Lung (tissue), 12 donors: ENCODE results near the gene FOXP4. TPM values are rescaled to one million over a fixed set of nuclear protein-coding genes. Genes with fewer than 3 reads are reported as not detected.

Source experiments
- ATAC-seq: fragments of 200-7000 bp; cut with Tn5 transposase; one replicate; pipeline ENCODE4 v1.9.1; 2020; ENCODE audit warnings: moderate number of reproducible peaks; ENCODE audit not compliant: insufficient read depth, low FRiP score
- DNase-seq, 3 donors: peaks; one replicate each; pipeline ENCODE4 v3.0.0-alpha.2; 2013 to 2017
- H3K27ac ChIP-seq, 2 donors: one replicate each; pipeline ENCODE4 v1.5.1; 2013; ENCODE audit warnings: mild to moderate bottlenecking in 2 of 2, moderate library complexity in 2 of 2, control low read depth in 1 of 2, inconsistent platforms in 1 of 2, low read depth in 1 of 2, low read length in 1 of 2
- H3K27me3 ChIP-seq, 3 donors: one replicate each; pipeline ENCODE4 v1.5.1; 2013; ENCODE audit warnings: low read length in 2 of 3; ENCODE audit not compliant: control insufficient read depth in 3 of 3, insufficient read depth in 3 of 3
- H3K36me3 ChIP-seq, 4 donors: one replicate each; pipeline ENCODE4 v1.5.1; 2013; ENCODE audit warnings: low read length in 4 of 4, mild to moderate bottlenecking in 1 of 4, moderate library complexity in 1 of 4; ENCODE audit not compliant: control insufficient read depth in 4 of 4, insufficient read depth in 4 of 4
- H3K4me1 ChIP-seq, 5 donors: one replicate each; pipeline ENCODE4 v1.5.1; 2013; ENCODE audit warnings: low read length in 5 of 5, mild to moderate bottlenecking in 2 of 5, moderate library complexity in 1 of 5; ENCODE audit not compliant: control insufficient read depth in 5 of 5, insufficient read depth in 5 of 5
- H3K4me3 ChIP-seq: one replicate; pipeline ENCODE4 v1.5.1; 2013; ENCODE audit warnings: mild to moderate bottlenecking, control low read depth, moderate library complexity
- H3K9ac ChIP-seq, 2 donors: one replicate each; pipeline ENCODE4 v1.5.1; 2013; ENCODE audit warnings: low read length in 2 of 2, control low read depth in 1 of 2; ENCODE audit not compliant: insufficient read depth in 1 of 2
- H3K9me3 ChIP-seq, 4 donors: one replicate each; pipeline ENCODE4 v1.5.1; 2013; ENCODE audit warnings: low read length in 3 of 4, mild to moderate bottlenecking in 1 of 4, moderate library complexity in 1 of 4; ENCODE audit not compliant: control insufficient read depth in 4 of 4, insufficient read depth in 3 of 4
- CTCF ChIP-seq: IDR thresholded peaks from 2 replicates; pipeline ENCODE4 v1.5.1; 2012; ENCODE audit warnings: mild to moderate bottlenecking; ENCODE audit errors: control extremely low read depth, extremely low read depth
- WGBS, 2 donors: extraction: QIAGEN DNeasy Blood & Tissue Kit; methylation state at CpG; one replicate each; pipeline ENCODE4 v1.1.7; 2013; 5-methylcytosine and 5-hydroxymethylcytosine counted together
- polyA plus RNA-seq, 2 donors: library from polyadenylated mRNA; stranded (reverse); fragments of 200-250 nt; gene quantifications; one replicate each; pipeline ENCODE4 v1.2.1, GENCODE V29; 2013
- total RNA-seq, 2 donors: library from RNA; depleted of rRNA in 1 of 2; stranded (reverse); fragments of >200 nt in 1 of 2; gene quantifications; one replicate each; pipeline ENCODE4 v1.2.1, GENCODE V29; 2014 to 2021
- donor health status: control.
- donor health status: control.
- donor health status: Bipolar disorder and iron deficiency.
- donor health status: healthy.
- donor health status: DM: yes; HTN: yes; CAD: no.

Gene FOXP4
- total and polyA plus RNA-seq, 4 donors: 12.8 to 35.0 (median 22.2) TPM

- ATAC-seq (no peak), DNase-seq (no peak)
- peaks cover 0 to 77% (median 32%) of the 10 kb centered on the region in 5 donors for H3K4me1 ChIP-seq
- H3K9me3 ChIP-seq: no peaks in the 10 kb centered on the region
- H3K27ac ChIP-seq: no peak overlapping the region
- WGBS, 2 donors: 80 to 88% methylated on average over 9 of the region's 9 CpGs
- no peak for TF ChIP-seq CTCF
- no peak overlapping the region for H3K9ac ChIP-seq
- H3K27me3 ChIP-seq: no peaks in the 10 kb centered on the region
- H3K36me3 ChIP-seq: peaks cover 0 to 71% (median 21%) of the 10 kb centered on the region in 4 donors
- H3K4me3 ChIP-seq: no peak overlapping the region
Measured at GRCh38 chr6:41647061-41647511, 100.9 kb downstream of the FOXP4 start.

DNA sequence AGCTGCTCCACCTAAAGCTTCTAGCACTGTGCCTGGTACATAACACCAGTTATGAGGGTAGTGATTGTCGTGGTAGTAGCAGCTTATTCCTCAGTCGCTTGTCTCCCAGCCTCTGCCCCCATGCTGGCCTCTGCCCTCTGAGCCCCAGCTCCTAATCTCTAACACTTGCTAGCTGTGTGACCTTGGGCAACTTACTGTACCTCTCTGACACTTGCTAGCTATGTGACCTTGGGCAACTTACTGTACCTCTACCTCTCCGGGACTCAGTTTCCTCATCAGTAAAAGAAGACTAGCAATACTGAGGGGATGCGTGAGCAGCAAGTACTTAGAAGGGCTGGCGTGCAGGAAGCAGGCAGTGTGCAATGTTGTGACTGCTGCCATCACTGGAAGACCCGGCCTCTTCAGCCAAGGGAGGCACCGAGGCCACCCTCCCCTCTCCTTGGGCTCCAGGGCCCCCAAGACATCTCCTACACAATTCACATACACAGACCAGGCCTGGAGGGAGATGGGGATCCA lies 101.9 kb downstream of the FOXP4 start:
- no peak for DNase-seq
- Histone ChIP-seq H3K9ac (no peak overlapping the region), H3K27ac (no peak overlapping the region), H3K27me3 (no peaks in the 10 kb centered on the region), H3K36me3 (peaks cover 0 to 67% (median 21%) of the 10 kb centered on the region in 4 donors), H3K9me3 (no peaks in the 10 kb centered on the region), H3K4me1 (peaks cover 0 to 73% (median 31%) of the 10 kb centered on the region in 5 donors), H3K4me3 (no peak overlapping the region)
- TF ChIP-seq CTCF: no peak
- ATAC-seq: no peak
- 87 to 89% methylated on average over 7 of the region's 7 CpGs for WGBS, 2 donors

DNA sequence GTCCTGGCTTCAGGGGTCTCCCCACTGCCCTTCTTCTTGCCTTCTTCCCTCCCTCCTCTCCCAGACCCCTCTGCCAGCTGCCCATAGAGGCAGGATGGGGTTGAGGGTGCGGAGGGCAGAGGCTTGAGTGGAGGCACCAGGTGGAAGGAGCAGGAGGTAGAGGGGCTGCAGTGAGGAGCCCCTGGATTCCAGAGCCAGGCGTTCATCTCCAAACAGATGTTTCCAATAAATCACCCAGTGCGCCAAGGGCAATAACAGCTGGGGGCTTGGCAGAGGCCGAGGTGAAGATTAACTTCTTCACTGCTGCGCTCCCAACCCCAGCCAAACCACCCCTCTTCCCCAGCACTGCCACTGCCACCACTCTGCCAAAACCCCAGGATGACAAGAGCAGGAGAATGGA lies 102.7 kb downstream of the FOXP4 start:
- DNase-seq (peak; percentile 67 to 75 (median 73)), ATAC-seq (no peak)
- H3K27ac ChIP-seq: no peak overlapping the region
- H3K27me3 ChIP-seq: no peaks in the 10 kb centered on the region
- no peak overlapping the region for H3K4me3 ChIP-seq
- H3K4me1 ChIP-seq: peaks cover 0 to 71% (median 29%) of the 10 kb centered on the region in 5 donors
- no peak for TF ChIP-seq CTCF
- no peak overlapping the region for H3K9ac ChIP-seq
- peaks cover 0 to 71% (median 20%) of the 10 kb centered on the region in 4 donors for H3K36me3 ChIP-seq
- WGBS, 2 donors: 79 to 81% methylated on average over 5 of the region's 5 CpGs
- no peaks in the 10 kb centered on the region for H3K9me3 ChIP-seq

DNA sequence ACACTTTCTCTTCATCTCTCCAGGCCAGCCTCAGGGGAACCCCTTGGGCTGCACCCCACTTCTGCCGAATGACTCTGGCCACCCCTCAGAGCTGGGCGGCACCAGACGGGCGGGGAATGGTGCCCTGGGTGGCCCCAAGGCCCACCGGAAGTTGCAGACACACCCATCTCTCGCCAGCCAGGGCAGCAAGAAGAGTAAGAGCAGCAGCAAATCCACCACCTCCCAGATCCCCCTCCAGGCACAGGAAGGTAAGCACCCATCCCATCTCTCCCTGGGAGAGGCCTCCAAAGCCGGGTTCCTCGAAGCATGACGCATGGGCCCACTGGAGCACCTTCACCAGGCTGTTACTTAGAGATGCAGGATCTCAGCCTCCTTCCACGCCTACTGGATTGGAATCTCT lies 103.4 kb downstream of the FOXP4 start:
- H3K4me1 ChIP-seq: peaks cover 0 to 69% (median 23%) of the 10 kb centered on the region in 5 donors
- no peak for ATAC-seq
- no peaks in the 10 kb centered on the region for H3K9me3 ChIP-seq
- H3K27ac ChIP-seq: no peak overlapping the region
- no peaks in the 10 kb centered on the region for H3K27me3 ChIP-seq
- H3K36me3 ChIP-seq: peaks cover 0 to 71% (median 19%) of the 10 kb centered on the region in 4 donors
- DNase-seq: no peak
- no peak for TF ChIP-seq CTCF
- no peak overlapping the region for H3K4me3 ChIP-seq
- 78 to 84% methylated on average over 9 to 10 of the region's 10 CpGs for WGBS, 2 donors
- H3K9ac ChIP-seq: no peak overlapping the region
